GM19238 (cell line): ENCODE results near the gene PROC.
"Not testable (repeated sequence)": the region's sequence is repeated elsewhere in the genome, so short reads cannot be mapped to it uniquely, and the experiment has no call there.

Experiments
- DNase-seq: peaks from one replicate; pipeline ENCODE4 v3.0.0; 2011; ENCODE audit warnings: low spot score; ENCODE audit not compliant: insufficient read length

PROC gene

GRCh38 chr2:127426501-127427354, 8.5 kb downstream of the PROC start:
- DNase-seq, result no peak

DNA sequence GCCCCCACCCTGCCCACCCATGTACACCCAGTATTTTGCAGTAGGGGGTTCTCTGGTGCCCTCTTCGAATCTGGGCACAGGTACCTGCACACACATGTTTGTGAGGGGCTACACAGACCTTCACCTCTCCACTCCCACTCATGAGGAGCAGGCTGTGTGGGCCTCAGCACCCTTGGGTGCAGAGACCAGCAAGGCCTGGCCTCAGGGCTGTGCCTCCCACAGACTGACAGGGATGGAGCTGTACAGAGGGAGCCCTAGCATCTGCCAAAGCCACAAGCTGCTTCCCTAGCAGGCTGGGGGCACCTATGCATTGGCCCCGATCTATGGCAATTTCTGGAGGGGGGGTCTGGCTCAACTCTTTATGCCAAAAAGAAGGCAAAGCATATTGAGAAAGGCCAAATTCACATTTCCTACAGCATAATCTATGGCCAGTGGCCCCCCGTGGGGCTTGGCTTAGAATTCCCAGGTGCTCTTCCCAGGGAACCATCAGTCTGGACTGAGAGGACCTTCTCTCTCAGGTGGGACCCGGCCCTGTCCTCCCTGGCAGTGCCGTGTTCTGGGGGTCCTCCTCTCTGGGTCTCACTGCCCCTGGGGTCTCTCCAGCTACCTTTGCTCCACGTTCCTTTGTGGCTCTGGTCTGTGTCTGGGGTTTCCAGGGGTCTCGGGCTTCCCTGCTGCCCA, 9.3 kb downstream of the PROC start:
- DNase-seq, result no peak

DNA sequence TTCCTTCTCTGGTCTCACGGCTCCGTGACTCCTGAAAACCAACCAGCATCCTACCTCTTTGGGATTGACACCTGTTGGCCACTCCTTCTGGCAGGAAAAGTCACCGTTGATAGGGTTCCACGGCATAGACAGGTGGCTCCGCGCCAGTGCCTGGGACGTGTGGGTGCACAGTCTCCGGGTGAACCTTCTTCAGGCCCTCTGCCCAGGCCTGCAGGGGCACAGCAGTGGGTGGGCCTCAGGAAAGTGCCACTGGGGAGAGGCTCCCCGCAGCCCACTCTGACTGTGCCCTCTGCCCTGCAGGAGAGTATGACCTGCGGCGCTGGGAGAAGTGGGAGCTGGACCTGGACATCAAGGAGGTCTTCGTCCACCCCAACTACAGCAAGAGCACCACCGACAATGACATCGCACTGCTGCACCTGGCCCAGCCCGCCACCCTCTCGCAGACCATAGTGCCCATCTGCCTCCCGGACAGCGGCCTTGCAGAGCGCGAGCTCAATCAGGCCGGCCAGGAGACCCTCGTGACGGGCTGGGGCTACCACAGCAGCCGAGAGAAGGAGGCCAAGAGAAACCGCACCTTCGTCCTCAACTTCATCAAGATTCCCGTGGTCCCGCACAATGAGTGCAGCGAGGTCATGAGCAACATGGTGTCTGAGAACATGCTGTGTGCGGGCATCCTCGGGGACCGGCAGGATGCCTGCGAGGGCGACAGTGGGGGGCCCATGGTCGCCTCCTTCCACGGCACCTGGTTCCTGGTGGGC, 10.0 kb downstream of the PROC start:
- no peak for DNase-seq

DNA sequence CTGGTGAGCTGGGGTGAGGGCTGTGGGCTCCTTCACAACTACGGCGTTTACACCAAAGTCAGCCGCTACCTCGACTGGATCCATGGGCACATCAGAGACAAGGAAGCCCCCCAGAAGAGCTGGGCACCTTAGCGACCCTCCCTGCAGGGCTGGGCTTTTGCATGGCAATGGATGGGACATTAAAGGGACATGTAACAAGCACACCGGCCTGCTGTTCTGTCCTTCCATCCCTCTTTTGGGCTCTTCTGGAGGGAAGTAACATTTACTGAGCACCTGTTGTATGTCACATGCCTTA, 10.5 kb downstream of the PROC start:
- DNase-seq, result no peak

DNA sequence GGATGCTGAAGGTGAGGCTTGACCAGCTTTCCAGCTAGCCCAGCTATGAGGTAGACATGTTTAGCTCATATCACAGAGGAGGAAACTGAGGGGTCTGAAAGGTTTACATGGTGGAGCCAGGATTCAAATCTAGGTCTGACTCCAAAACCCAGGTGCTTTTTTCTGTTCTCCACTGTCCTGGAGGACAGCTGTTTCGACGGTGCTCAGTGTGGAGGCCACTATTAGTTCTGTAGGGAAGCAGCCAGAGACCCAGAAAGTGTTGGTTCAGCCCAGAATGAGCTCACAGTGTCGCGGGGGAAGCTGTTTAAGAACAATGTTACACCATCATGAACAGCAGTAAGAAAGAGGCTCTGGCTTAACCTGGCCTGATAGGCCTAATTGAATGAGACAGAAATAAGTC, 11.1 kb downstream of the PROC start:
- DNase-seq, result no peak

GRCh38 chr2:127429844-127430425, 11.7 kb downstream of the PROC start:
- no peak for DNase-seq

DNA sequence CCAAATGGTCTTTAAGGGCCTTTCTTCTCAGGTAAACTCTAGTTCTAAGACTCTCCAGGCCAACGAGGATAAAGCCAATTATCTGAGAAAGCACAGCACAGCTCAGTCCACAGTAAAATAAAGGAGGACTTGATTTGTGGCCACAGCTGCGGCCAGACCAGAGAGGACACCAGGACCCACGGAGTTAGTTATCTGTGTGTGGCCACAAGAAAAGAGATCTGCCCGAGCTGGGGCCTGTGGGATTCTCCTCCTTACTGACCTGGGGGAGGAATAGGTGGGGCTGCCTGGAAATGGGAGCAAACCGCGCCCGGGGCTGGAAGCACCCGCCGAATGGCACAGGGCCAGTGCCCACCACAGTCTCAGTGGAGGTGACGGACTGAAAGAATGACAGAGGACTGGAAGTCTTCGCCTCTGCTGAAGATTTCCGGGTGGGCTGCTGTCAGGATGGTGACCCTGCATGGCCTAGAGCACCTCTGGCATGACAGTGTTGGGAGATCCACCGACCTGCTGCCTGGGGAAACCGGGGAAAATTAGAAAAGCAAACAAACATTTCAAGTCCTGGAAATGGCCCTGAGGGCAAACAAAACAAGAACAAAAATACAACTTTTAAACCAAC, 13.3 kb downstream of the PROC start:
- no peak for DNase-seq

DNA sequence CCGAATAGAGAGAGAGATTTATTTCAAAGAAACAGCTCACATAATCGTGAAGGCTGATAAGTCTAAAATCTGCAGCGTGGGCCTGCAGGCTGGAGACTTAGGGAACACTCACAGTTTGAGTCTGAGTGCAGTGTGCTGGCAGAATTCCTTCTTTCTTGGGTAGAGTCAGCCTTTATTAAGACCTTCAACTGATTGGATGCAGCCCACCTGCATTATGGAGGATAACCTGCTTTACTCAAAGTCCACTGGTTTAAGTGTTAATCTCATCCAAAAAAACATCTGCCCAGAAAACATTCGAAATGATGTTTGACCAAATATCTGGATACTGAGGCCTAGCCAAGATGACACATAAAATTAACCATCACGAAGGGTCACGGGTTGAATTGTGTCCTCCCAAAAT, 16.3 kb downstream of the PROC start:
- DNase-seq, result no peak

DNA sequence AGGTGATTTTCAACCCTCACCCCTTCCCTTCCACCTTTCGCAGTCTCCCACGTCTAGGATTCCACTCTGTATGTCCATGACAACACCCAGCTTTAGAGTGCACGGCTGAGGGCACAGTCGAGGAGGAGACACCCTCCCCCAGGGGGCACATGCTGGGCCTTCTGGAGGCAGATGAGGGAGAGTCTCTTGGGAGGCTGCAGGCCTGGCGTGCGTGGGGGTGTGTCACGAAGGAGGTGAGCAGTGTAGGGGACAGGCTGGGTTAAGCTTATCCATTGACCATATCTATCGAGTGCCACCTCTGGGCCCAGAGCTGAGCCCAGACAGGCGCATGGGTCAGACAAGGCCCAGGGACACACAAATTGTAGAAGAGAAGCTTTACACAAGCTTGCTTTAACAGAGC, 18.8 kb downstream of the PROC start:
- no peak for DNase-seq

GRCh38 chr2:127437781-127438726, 19.8 kb downstream of the PROC start:
- no peak for DNase-seq

- DNase-seq, result no peak
These were observed 21.1 kb downstream of the PROC start for GRCh38 chr2:127439343-127439742.

GRCh38 chr2:127448526-127448925, 30.3 kb downstream of the PROC start:
- no peak for DNase-seq

GRCh38 chr2:127449414-127449813, 31.2 kb downstream of the PROC start:
- no peak for DNase-seq

- DNase-seq, result no peak
These were observed 31.7 kb downstream of the PROC start for GRCh38 chr2:127449898-127450297.

DNA sequence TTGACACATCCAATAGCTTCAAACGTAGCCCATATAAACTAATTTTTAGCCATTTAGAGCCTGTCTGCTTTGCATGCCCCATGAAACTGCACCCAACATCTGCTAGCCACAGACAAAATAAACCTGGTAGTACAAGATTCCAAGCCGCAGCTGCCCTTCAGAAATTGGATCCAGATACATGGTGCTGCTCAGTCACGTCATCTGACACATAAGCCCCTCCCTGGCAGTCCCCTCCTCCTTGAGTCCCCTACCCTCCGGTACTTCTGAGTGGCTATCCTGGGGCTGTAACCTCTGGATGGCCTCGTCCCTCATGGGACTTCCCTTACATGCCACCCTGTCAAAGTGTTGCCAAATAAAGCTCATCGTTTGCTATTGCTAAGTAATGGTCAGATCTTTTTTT, 33.8 kb downstream of the PROC start:
- no peak for DNase-seq

DNA sequence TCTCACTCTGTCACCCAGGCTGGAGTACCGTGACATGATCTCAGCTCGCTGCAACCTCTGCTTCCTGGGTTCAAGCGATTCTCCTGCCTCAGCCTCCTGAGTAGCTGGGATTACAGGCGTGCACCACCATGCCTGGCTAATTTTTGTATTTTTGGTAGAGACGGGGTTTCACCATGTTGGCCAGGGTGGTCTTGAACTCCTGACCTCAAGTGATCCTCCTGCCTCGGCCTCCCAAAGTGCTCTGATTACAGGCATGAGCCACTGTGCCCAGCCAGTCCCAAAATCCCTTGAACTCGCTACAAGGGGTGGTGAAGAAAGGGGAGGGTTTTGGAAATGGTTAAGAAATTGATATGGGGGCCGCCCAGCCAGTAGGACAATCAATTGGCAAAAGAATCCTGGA, 34.2 kb downstream of the PROC start:
- not testable (repeated sequence) for DNase-seq

GRCh38 chr2:127453013-127453391, 34.8 kb downstream of the PROC start:
- no peak for DNase-seq

- no peak for DNase-seq
These were observed 35.4 kb downstream of the PROC start for GRCh38 chr2:127453392-127454171.
